H9 (cell line): ENCODE measurements around the gene KRTAP4-12. TPM values are rescaled to one million over a fixed set of nuclear protein-coding genes. Genes with fewer than 3 reads are reported as not detected.

Experiments
- DNase-seq: peaks from one replicate; pipeline ENCODE4 v3.0.0-alpha.2; 2017
- H2AFZ ChIP-seq: one replicate; pipeline ENCODE4 v1.6.1; 2013; ENCODE audit warnings: mild to moderate bottlenecking, low read length, control low read depth, moderate library complexity
- H2AK5ac ChIP-seq: 2 replicates; pipeline ENCODE4 v1.6.1; 2013; ENCODE audit warnings: low read length, control low read depth, mixed read lengths; ENCODE audit not compliant: insufficient read length
- H2BK120ac ChIP-seq: one replicate; pipeline ENCODE4 v1.6.1; 2013; ENCODE audit warnings: low read depth, mild to moderate bottlenecking, low read length, control low read depth, inconsistent platforms; ENCODE audit not compliant: poor library complexity, severe bottlenecking
- H2BK12ac ChIP-seq: 2 replicates; pipeline ENCODE4 v1.6.1; 2013; ENCODE audit warnings: low read length, control low read depth, mixed read lengths, low read depth; ENCODE audit not compliant: insufficient read length
- H2BK15ac ChIP-seq: 2 replicates; pipeline ENCODE4 v1.6.1; 2013; ENCODE audit warnings: low read depth, low read length, control low read depth
- H2BK20ac ChIP-seq: one replicate; pipeline ENCODE4 v1.6.1; 2013; ENCODE audit warnings: low read depth, mild to moderate bottlenecking, low read length, control low read depth, inconsistent platforms; ENCODE audit not compliant: poor library complexity, severe bottlenecking
- H2BK5ac ChIP-seq: 2 replicates; pipeline ENCODE4 v1.6.1; 2013; ENCODE audit warnings: low read length, control low read depth, mixed read lengths; ENCODE audit not compliant: insufficient read length
- H3K14ac ChIP-seq: 2 replicates; pipeline ENCODE4 v1.6.1; 2013; ENCODE audit warnings: low read length, control low read depth; ENCODE audit not compliant: insufficient read depth
- H3K18ac ChIP-seq: 2 replicates; pipeline ENCODE4 v1.6.1; 2013; ENCODE audit warnings: low read depth, mild to moderate bottlenecking, mixed read lengths, low read length, control low read depth; ENCODE audit not compliant: insufficient read length
- H3K23ac ChIP-seq: 2 replicates; pipeline ENCODE4 v1.6.1; 2013; ENCODE audit warnings: low read length, control low read depth, mixed read lengths, low read depth; ENCODE audit not compliant: insufficient read length
- H3K23me2 ChIP-seq: 2 replicates; pipeline ENCODE4 v1.6.1; 2013; ENCODE audit warnings: low read depth, mild to moderate bottlenecking, mixed read lengths, low read length, control low read depth; ENCODE audit not compliant: insufficient read length, poor library complexity, severe bottlenecking
- H3K27ac ChIP-seq: 2 replicates; pipeline ENCODE4 v1.5.1; 2013; ENCODE audit warnings: low read length, control low read depth, mixed read lengths, low read depth; ENCODE audit not compliant: insufficient read length
- H3K27me3 ChIP-seq: 2 replicates; pipeline ENCODE4 v1.6.1; 2013; ENCODE audit warnings: low read length, control low read depth, inconsistent platforms; ENCODE audit not compliant: insufficient read depth
- H3K4ac ChIP-seq: 2 replicates; pipeline ENCODE4 v1.6.1; 2013; ENCODE audit warnings: low read depth, mild to moderate bottlenecking, control low read depth, inconsistent platforms, low read length, moderate library complexity
- H3K4me1 ChIP-seq: 2 replicates; pipeline ENCODE4 v1.6.1; 2013; ENCODE audit warnings: low read length, control low read depth, inconsistent platforms; ENCODE audit not compliant: insufficient read depth
- H3K4me2 ChIP-seq: 2 replicates; pipeline ENCODE4 v1.6.1; 2013; ENCODE audit warnings: low read length, control low read depth, mixed read lengths; ENCODE audit not compliant: insufficient read length, insufficient read depth
- H3K56ac ChIP-seq: 2 replicates; pipeline ENCODE4 v1.6.1; 2013; ENCODE audit warnings: low read depth, mild to moderate bottlenecking, mixed read lengths, low read length, control low read depth; ENCODE audit not compliant: insufficient read length
- H3K79me1 ChIP-seq: 2 replicates; pipeline ENCODE4 v1.6.1; 2013; ENCODE audit warnings: low read depth, mild to moderate bottlenecking, moderate library complexity, low read length, control low read depth, inconsistent platforms; ENCODE audit not compliant: insufficient read depth, poor library complexity, severe bottlenecking
- H3K79me2 ChIP-seq: 2 replicates; pipeline ENCODE4 v1.6.1; 2013; ENCODE audit warnings: low read length, control low read depth, inconsistent platforms; ENCODE audit not compliant: insufficient read depth
- H3K9ac ChIP-seq: 2 replicates; pipeline ENCODE4 v1.6.1; 2013; ENCODE audit warnings: low read length, control low read depth, mixed read lengths; ENCODE audit not compliant: insufficient read length; ENCODE audit errors: extremely low read depth
- H3K9me3 ChIP-seq: one replicate; pipeline ENCODE4 v1.6.1; 2013; ENCODE audit warnings: low read depth, low read length, inconsistent platforms; ENCODE audit not compliant: control insufficient read depth
- H3T11ph ChIP-seq: one replicate; pipeline ENCODE4 v1.6.1; 2013; ENCODE audit warnings: mild to moderate bottlenecking, low read length, control low read depth, inconsistent platforms
- H4K20me1 ChIP-seq: one replicate; pipeline ENCODE4 v1.6.1; 2013; ENCODE audit not compliant: control insufficient read depth, insufficient read length, insufficient read depth
- H4K5ac ChIP-seq: 2 replicates; pipeline ENCODE4 v1.6.1; 2013; ENCODE audit warnings: low read depth, mild to moderate bottlenecking, mixed read lengths, low read length, control low read depth; ENCODE audit not compliant: insufficient read length
- H4K8ac ChIP-seq: replicated peaks from 2 replicates; pipeline ENCODE4 v1.6.1; 2013; ENCODE audit warnings: low read length, control low read depth, mixed read lengths, low read depth; ENCODE audit not compliant: insufficient read length
- H4K91ac ChIP-seq: 2 replicates; pipeline ENCODE4 v1.6.1; 2013; ENCODE audit warnings: low read depth, mild to moderate bottlenecking, moderate library complexity, mixed read lengths, low read length, control low read depth; ENCODE audit not compliant: insufficient read length
- H3K27ac Mint-ChIP-seq, 3 experiments: 2 replicates in 2 of 3; 3 replicates in 1 of 3; pipeline ENCODE4 v1.8.0; 2020 to 2021; ENCODE audit warnings: mixed read lengths in 3 of 3, mild to moderate bottlenecking in 1 of 3, moderate library complexity in 1 of 3
- H3K27me3 Mint-ChIP-seq: 2 replicates; pipeline ENCODE4 v1.8.0; 2021; ENCODE audit warnings: low read depth, mild to moderate bottlenecking, moderate library complexity, mixed read lengths
- H3K36me3 Mint-ChIP-seq, 3 experiments: 2 replicates in 2 of 3; 3 replicates in 1 of 3; pipeline ENCODE4 v1.8.0; 2020 to 2021; ENCODE audit warnings: low read depth in 3 of 3, mixed read lengths in 3 of 3; ENCODE audit not compliant: insufficient read depth in 1 of 3
- H3K4me1 Mint-ChIP-seq, 2 experiments: 2 replicates each; pipeline ENCODE4 v1.8.0; 2020; ENCODE audit warnings: mixed read lengths in 2 of 2
- H3K4me3 Mint-ChIP-seq, 2 experiments: 2 replicates in 1 of 2; 3 replicates in 1 of 2; pipeline ENCODE4 v1.8.0; 2020 to 2021; ENCODE audit warnings: mild to moderate bottlenecking in 2 of 2, mixed read lengths in 2 of 2, moderate library complexity in 1 of 2
- H3K9me3 Mint-ChIP-seq, 2 experiments: 2 replicates in 1 of 2; 3 replicates in 1 of 2; pipeline ENCODE4 v1.8.0; 2020; ENCODE audit warnings: mild to moderate bottlenecking in 2 of 2, mixed read lengths in 2 of 2, moderate library complexity in 1 of 2
- CTCF ChIP-seq: fragments of 200-600 bp; sonication (generic); conservative IDR thresholded peaks from 3 replicates; pipeline ENCODE4 v1.8.0; 2021; ENCODE audit warnings: antibody characterized with exemption, mild to moderate bottlenecking
- WGBS: extraction: QIAGEN DNeasy Blood & Tissue Kit; methylation state at CpG from one replicate; pipeline ENCODE4 v1.1.7; 2013; ENCODE audit warnings: missing lambda C conversion rate, low lambda C conversion rate, mixed read lengths; ENCODE audit not compliant: insufficient read length; ENCODE audit errors: extremely low coverage; 5-methylcytosine and 5-hydroxymethylcytosine counted together
- total RNA-seq: library from RNA; stranded (reverse); gene quantifications from 2 replicates; pipeline ENCODE4 v1.2.1, GENCODE V29; 2021

KRTAP4-12 gene
- total RNA-seq, 1 experiment from 2014 or later, result not detected

GRCh38 chr17:41151525-41151924 lies 27.5 kb upstream of the KRTAP4-12 start:
- no peak overlapping the region for H2AFZ ChIP-seq
- H3K4ac ChIP-seq, result no peak overlapping the region
- no peak overlapping the region for H3K4me3 Mint-ChIP-seq
- no peaks in the 10 kb centered on the region for H3K23me2 ChIP-seq
- H4K20me1 ChIP-seq, result no peaks in the 10 kb centered on the region
- no CpG with 5 or more reads among the region's 2 CpGs for WGBS
- H3K4me1 ChIP-seq, result no peaks in the 10 kb centered on the region
- H4K8ac ChIP-seq, result no peak overlapping the region
- H3K14ac ChIP-seq, result no peak overlapping the region
- DNase-seq, result no peak
- H4K5ac ChIP-seq, result no peak overlapping the region
- no peak overlapping the region for H3K9ac ChIP-seq
- H3K4me1 Mint-ChIP-seq, result peaks cover 2 to 10% of the 10 kb centered on the region in 2 experiments
- no peak overlapping the region for H3T11ph ChIP-seq
- H3K79me2 ChIP-seq, result no peaks in the 10 kb centered on the region
- no peaks in the 10 kb centered on the region for H3K27me3 ChIP-seq
- no peak overlapping the region for H3K23ac ChIP-seq
- TF ChIP-seq CTCF, result no peak
- no peak overlapping the region for H2BK5ac ChIP-seq
- H2BK12ac ChIP-seq, result no peak overlapping the region
- H3K9me3 Mint-ChIP-seq, result no peaks in the 10 kb centered on the region
- H3K56ac ChIP-seq, result no peak overlapping the region
- no peak overlapping the region for H3K4me2 ChIP-seq
- H2BK120ac ChIP-seq, result no peak overlapping the region
- no peak overlapping the region for H3K27ac ChIP-seq
- no peak overlapping the region for H3K27ac Mint-ChIP-seq
- no peak overlapping the region for H4K91ac ChIP-seq
- peaks cover 2% of the 10 kb centered on the region; the same call in 1 of the 2 replicates for H3K27me3 Mint-ChIP-seq
- H2AK5ac ChIP-seq, result no peak overlapping the region
- H3K9me3 ChIP-seq, result no peaks in the 10 kb centered on the region
- no peak overlapping the region for H2BK15ac ChIP-seq
- no peak overlapping the region for H2BK20ac ChIP-seq
- H3K79me1 ChIP-seq, result no peaks in the 10 kb centered on the region
- no peaks in the 10 kb centered on the region; a peak in 1 of 7 replicates for H3K36me3 Mint-ChIP-seq
- no peak overlapping the region for H3K18ac ChIP-seq
